Parathyroid adenoma (tissue), 2 donors: Measurements from ENCODE around the gene AKT3.

ENCODE experiments used
- H2AFZ ChIP-seq: fragments of 300-600 bp; sonication (generic); one replicate; pipeline ENCODE4 v1.7.0; 2017; ENCODE audit warnings: antibody characterized with exemption, mild to moderate bottlenecking
- H3K27ac ChIP-seq: fragments of 300-600 bp; sonication (generic); one replicate; pipeline ENCODE4 v1.7.0; 2017
- H3K27me3 ChIP-seq: fragments of 300-600 bp; sonication (generic); one replicate; pipeline ENCODE4 v1.7.0; 2017; ENCODE audit warnings: low read length; ENCODE audit not compliant: control insufficient read depth, insufficient read depth
- H3K36me3 ChIP-seq: fragments of 300-600 bp; sonication (generic); one replicate; pipeline ENCODE4 v1.7.0; 2017; ENCODE audit warnings: low read length; ENCODE audit not compliant: control insufficient read depth, insufficient read depth
- H3K4me1 ChIP-seq: fragments of 300-600 bp; sonication (generic); one replicate; pipeline ENCODE4 v1.7.0; 2017; ENCODE audit warnings: control low read depth
- H3K4me2 ChIP-seq: fragments of 300-600 bp; sonication (generic); one replicate; pipeline ENCODE4 v1.7.0; 2017; ENCODE audit warnings: low read length
- H3K4me3 ChIP-seq: fragments of 300-600 bp; sonication (generic); one replicate; pipeline ENCODE4 v1.7.0; 2017; ENCODE audit warnings: low read depth, low read length
- H3K79me2 ChIP-seq: fragments of 300-600 bp; sonication (generic); one replicate; pipeline ENCODE4 v1.7.0; 2017; ENCODE audit warnings: control low read depth
- H3K9ac ChIP-seq: fragments of 300-600 bp; sonication (generic); one replicate; pipeline ENCODE4 v1.7.0; 2017; ENCODE audit warnings: mild to moderate bottlenecking
- H3K9me3 ChIP-seq: fragments of 300-600 bp; sonication (generic); one replicate; pipeline ENCODE4 v1.7.0; 2017; ENCODE audit warnings: low read length; ENCODE audit not compliant: control insufficient read depth
- TF ChIP-seq, protein P1 (sequence below): fragments of 300-600 bp; sonication (generic); IDR thresholded peaks from one replicate; pipeline ENCODE4 v1.7.0; 2017; ENCODE audit warnings: antibody characterized with exemption, mild to moderate bottlenecking
- donor health status: primary hyperparathyroidism.

Gene AKT3

DNA sequence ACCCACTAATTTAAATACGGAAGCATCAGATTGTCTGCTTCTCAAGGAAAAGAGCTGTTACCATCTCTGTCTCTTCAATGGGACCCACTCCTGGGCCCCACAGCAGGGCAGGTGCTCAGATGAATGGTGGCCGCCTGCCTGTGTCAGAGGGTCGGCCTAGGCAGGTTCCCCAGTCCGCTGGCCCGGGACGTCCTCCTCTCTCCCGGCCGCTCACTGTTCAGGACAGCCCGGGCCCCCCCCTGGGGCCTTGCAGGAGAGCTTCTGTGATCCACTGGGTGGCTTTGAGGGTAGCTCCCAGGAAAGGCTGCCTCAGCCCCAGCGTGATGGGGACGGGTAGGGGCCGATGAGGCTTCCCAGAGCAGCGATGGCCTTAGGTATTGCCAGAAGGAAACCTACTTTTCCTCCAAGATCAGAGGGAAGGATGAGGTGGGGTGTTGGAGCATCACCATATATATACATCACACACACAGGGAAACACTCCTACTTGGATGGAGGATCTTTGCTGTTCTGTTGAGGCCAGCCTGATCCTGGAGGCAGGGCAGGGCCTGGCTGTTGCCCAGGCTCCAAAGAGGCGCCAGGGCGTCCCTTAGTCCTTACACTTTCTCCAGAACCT lies 362.9 kb downstream of the AKT3 start:
- no peak overlapping the region for H3K4me2 ChIP-seq
- H3K79me2 ChIP-seq = no peaks in the 10 kb centered on the region
- no peak overlapping the region for H3K9ac ChIP-seq
- H3K27ac ChIP-seq = no peak overlapping the region
- no peak overlapping the region for H2AFZ ChIP-seq
- no peak overlapping the region for H3K4me3 ChIP-seq
- TF ChIP-seq, protein P1, sequence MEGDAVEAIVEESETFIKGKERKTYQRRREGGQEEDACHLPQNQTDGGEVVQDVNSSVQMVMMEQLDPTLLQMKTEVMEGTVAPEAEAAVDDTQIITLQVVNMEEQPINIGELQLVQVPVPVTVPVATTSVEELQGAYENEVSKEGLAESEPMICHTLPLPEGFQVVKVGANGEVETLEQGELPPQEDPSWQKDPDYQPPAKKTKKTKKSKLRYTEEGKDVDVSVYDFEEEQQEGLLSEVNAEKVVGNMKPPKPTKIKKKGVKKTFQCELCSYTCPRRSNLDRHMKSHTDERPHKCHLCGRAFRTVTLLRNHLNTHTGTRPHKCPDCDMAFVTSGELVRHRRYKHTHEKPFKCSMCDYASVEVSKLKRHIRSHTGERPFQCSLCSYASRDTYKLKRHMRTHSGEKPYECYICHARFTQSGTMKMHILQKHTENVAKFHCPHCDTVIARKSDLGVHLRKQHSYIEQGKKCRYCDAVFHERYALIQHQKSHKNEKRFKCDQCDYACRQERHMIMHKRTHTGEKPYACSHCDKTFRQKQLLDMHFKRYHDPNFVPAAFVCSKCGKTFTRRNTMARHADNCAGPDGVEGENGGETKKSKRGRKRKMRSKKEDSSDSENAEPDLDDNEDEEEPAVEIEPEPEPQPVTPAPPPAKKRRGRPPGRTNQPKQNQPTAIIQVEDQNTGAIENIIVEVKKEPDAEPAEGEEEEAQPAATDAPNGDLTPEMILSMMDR = no peak
- no peaks in the 10 kb centered on the region for H3K9me3 ChIP-seq
- H3K4me1 ChIP-seq = no peaks in the 10 kb centered on the region
- H3K36me3 ChIP-seq = no peaks in the 10 kb centered on the region
- H3K27me3 ChIP-seq = no peaks in the 10 kb centered on the region

DNA sequence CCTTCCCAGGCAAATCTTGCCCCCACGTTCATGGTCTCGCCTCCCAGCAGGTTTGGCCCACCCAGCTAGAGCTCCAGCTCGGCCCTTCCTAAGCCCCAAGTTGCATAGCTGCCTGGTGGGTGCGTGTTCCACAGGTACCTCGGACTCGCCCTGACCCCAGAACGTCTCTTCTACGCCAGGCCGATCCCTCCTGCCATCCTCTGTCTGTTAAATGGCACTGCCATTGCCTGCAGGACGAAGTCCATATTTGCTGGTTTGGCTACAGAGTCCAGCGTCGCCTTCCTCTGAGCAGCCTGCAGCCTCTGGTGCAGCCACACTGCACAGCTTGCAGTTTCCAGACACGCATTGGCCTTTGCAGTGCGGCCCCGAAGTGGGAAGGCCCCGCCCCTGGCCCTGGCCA lies 366.1 kb downstream of the AKT3 start:
- Histone ChIP-seq H3K27ac (no peak overlapping the region), H3K36me3 (no peaks in the 10 kb centered on the region), H3K9me3 (no peaks in the 10 kb centered on the region), H3K4me2 (no peak overlapping the region), H3K4me1 (no peaks in the 10 kb centered on the region), H2AFZ (no peak overlapping the region), H3K27me3 (no peaks in the 10 kb centered on the region), H3K9ac (no peak overlapping the region), H3K79me2 (no peaks in the 10 kb centered on the region), H3K4me3 (no peak overlapping the region)
- TF ChIP-seq, protein P1 = no peak

DNA sequence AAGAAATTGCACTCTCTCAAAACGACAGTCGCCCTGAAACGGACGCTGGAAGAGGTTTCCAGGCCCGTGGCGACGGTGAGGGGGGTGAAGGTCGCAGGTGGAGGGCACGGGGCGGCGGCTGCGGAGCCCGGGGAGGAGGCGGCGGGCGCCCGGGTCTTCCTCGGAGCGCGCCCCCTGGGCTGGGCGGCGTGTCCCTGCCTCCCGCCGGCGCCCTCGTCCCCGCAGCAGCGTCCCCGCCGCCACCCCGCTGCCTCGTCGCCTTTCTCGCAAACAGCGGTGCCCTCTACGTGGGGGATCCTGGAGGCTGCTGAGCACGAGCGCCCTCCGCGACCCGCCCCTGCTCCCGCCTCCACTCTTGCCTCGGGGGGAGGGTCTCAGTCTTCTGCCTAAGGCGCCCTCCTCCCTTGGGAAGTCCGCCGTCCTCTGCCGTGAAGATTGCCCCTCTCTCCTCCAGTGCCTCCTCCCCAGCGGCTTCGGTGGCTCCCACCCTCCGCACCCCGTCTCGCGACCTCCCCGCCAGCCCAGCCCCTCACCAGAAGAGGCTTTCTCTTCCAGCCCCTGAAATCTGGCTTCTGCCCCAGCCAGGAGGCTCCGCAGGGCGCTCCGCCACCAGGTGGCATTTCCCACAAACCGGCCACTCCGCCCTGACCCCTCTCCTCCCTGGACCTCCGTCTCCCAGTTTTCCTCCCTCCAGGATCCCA lies 366.8 kb downstream of the AKT3 start:
- Histone ChIP-seq H3K27me3 (no peaks in the 10 kb centered on the region), H2AFZ (peak overlapping the region; percentile 73), H3K9me3 (no peaks in the 10 kb centered on the region), H3K9ac (no peak overlapping the region), H3K4me3 (no peak overlapping the region), H3K4me1 (no peaks in the 10 kb centered on the region), H3K36me3 (no peaks in the 10 kb centered on the region), H3K4me2 (peak overlapping the region; percentile 49), H3K79me2 (no peaks in the 10 kb centered on the region), H3K27ac (no peak overlapping the region)
- TF ChIP-seq, protein P1 = peak; percentile 29

DNA sequence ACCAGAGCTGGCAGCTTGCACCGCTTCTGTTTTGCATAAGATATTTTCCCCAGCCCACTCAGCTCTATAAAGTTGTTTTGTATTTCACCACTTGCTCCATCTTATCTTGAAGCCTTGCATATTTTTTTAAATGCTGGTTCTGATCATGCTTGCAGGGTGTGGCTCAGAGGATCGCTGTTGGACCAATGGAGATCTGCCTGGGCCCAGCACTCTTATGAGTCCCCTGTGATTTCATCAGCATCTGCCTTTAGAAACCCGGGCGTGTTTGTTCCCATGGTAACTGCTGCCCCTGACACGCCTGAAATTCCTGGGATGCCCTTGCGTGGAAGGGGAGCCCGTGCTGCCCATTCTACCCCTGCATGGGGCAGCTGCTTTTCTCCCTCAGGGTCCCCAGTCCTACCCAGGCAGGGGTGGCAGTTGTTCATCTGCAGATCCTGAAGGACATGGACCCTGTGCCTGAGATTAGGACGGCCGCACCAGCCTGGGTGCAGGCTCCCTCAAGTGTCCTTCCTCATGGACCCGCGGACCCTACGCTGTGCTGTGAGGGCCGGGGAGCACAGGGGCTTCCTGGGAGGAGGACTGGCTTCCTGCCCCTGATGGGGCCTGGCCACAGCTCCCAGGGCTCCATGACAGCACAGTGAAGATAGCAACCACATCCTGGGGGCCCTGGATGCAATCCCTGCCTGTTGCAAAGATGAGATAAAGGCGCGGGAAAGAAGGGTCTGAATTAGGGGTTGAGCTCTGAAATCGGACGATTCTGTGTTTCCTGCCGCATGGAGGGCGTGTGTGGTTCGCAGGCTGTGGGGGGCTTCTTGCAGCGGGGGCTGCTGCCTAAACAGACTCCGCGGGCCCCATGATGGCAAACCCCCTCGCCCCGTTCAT lies 367.7 kb downstream of the AKT3 start:
- Histone ChIP-seq H3K9me3 (no peaks in the 10 kb centered on the region), H3K79me2 (no peaks in the 10 kb centered on the region), H3K36me3 (no peaks in the 10 kb centered on the region), H3K4me2 (peak overlapping the region; percentile 49), H3K27me3 (no peaks in the 10 kb centered on the region), H3K4me1 (no peaks in the 10 kb centered on the region), H2AFZ (peak overlapping the region; percentile 39), H3K4me3 (no peak overlapping the region), H3K9ac (no peak overlapping the region), H3K27ac (no peak overlapping the region)
- TF ChIP-seq, protein P1 = no peak
